HEK293 (cell line): ENCODE results near the gene ANK2.

Experiments used
- CTCF ChIA-PET: fragments of 350-600 bp; formaldehyde crosslinking; extraction: SDS; loops from one replicate; lab custom pipeline; 2021; ENCODE audit warnings: antibody characterized with exemption; lab: Yijun Ruan, JAX
- POLR2A ChIA-PET: fragments of 300-600 bp; formaldehyde crosslinking; extraction: SDS; loops from one replicate; lab custom pipeline; 2020; ENCODE audit warnings: antibody characterized with exemption, inconsistent platforms; lab: Yijun Ruan, JAX
- H3K27ac ChIP-seq: fragments of 200-500 bp; sonication (Bioruptor generic); 2 replicates; pipeline ENCODE4 v1.5.1; 2014; ENCODE audit warnings: low read depth, low read length, control low read depth, inconsistent platforms; ENCODE audit errors: extremely low read depth
- H3K36me3 ChIP-seq, 2 experiments: fragments of 200-500 bp in 1 of 2; sonication (Bioruptor generic) in 1 of 2; 1 replicate in 1 of 2; 2 replicates in 1 of 2; pipeline ENCODE4 v1.5.1; 2014 to 2017; ENCODE audit warnings: inconsistent platforms in 2 of 2, low read length in 2 of 2; ENCODE audit not compliant: control insufficient read depth in 2 of 2, insufficient read depth in 1 of 2
- H3K4me1 ChIP-seq: fragments of 200-500 bp; sonication (Bioruptor generic); 2 replicates; pipeline ENCODE4 v1.5.1; 2014; ENCODE audit warnings: mild to moderate bottlenecking, low read length, inconsistent platforms; ENCODE audit not compliant: control insufficient read depth, insufficient read depth
- H3K4me3 ChIP-seq: 2 replicates; pipeline ENCODE4 v1.5.1; 2011; ENCODE audit warnings: low read depth, mild to moderate bottlenecking, control low read depth, low read length, moderate library complexity
- H3K9me3 ChIP-seq: fragments of 200-500 bp; sonication (Bioruptor generic); 2 replicates; pipeline ENCODE4 v1.5.1; 2014; ENCODE audit warnings: low read depth, low read length, inconsistent platforms; ENCODE audit not compliant: control insufficient read depth, insufficient read depth
- EGR2 ChIP-seq: fragments of 450-650 bp; formaldehyde crosslinking; IDR thresholded peaks from 2 replicates; pipeline ENCODE4 v1.5.1; 2016; ENCODE audit warnings: low read depth, missing biosample characterization, missing genetic modification characterization
- IKZF3 ChIP-seq: fragments of 450-650 bp; IDR thresholded peaks from 2 replicates; pipeline ENCODE4 v1.5.0; 2018; ENCODE audit warnings: missing biosample characterization, mild to moderate bottlenecking, missing genetic modification characterization, moderate library complexity
- KLF1 ChIP-seq: fragments of 450-650 bp; formaldehyde crosslinking; IDR thresholded peaks from 2 replicates; pipeline ENCODE4 v1.5.1; 2016; ENCODE audit warnings: missing biosample characterization, missing genetic modification characterization
- KLF7 ChIP-seq: fragments of 450-650 bp; formaldehyde crosslinking; IDR thresholded peaks from 2 replicates; pipeline ENCODE4 v1.5.1; 2016; ENCODE audit warnings: missing biosample characterization, missing genetic modification characterization, borderline replicate concordance
- OVOL3 ChIP-seq: fragments of 450-650 bp; formaldehyde crosslinking; IDR thresholded peaks from 2 replicates; pipeline ENCODE4 v1.5.1; 2016; ENCODE audit warnings: missing biosample characterization, missing genetic modification characterization
- SCRT2 ChIP-seq: fragments of 450-650 bp; formaldehyde crosslinking; IDR thresholded peaks from 2 replicates; pipeline ENCODE4 v1.5.1; 2016; ENCODE audit warnings: missing biosample characterization, missing genetic modification characterization
- YY1 ChIP-seq: fragments of 450-650 bp; formaldehyde crosslinking; IDR thresholded peaks from 2 replicates; pipeline ENCODE4 v1.5.1; 2018; ENCODE audit warnings: missing biosample characterization, missing genetic modification characterization
- YY2 ChIP-seq: fragments of 450-650 bp; formaldehyde crosslinking; IDR thresholded peaks from 2 replicates; pipeline ENCODE4 v1.5.1; 2016; ENCODE audit warnings: missing biosample characterization, missing genetic modification characterization
- ZFP37 ChIP-seq: fragments of 450-650 bp; formaldehyde crosslinking; IDR thresholded peaks from 2 replicates; pipeline ENCODE4 v1.5.1; 2016; ENCODE audit warnings: missing biosample characterization, missing genetic modification characterization
- ZFP69B ChIP-seq: fragments of 450-650 bp; formaldehyde crosslinking; IDR thresholded peaks from 2 replicates; pipeline ENCODE4 v1.5.1; 2016; ENCODE audit warnings: missing biosample characterization, missing genetic modification characterization
- ZNF133 ChIP-seq: fragments of 450-650 bp; formaldehyde crosslinking; IDR thresholded peaks from 2 replicates; pipeline ENCODE4 v1.5.1; 2016; ENCODE audit warnings: missing biosample characterization, missing genetic modification characterization
- ZNF146 ChIP-seq: fragments of 450-650 bp; formaldehyde crosslinking; IDR thresholded peaks from 2 replicates; pipeline ENCODE4 v1.5.1; 2016; ENCODE audit warnings: missing biosample characterization, missing genetic modification characterization
- ZNF16 ChIP-seq: fragments of 450-650 bp; formaldehyde crosslinking; IDR thresholded peaks from 2 replicates; pipeline ENCODE4 v1.5.1; 2016; ENCODE audit warnings: low read depth, missing biosample characterization, missing genetic modification characterization
- ZNF211 ChIP-seq: fragments of 450-650 bp; formaldehyde crosslinking; IDR thresholded peaks from 2 replicates; pipeline ENCODE4 v1.5.1; 2016; ENCODE audit warnings: low read depth, missing biosample characterization, missing genetic modification characterization
- ZNF24 ChIP-seq: fragments of 450-650 bp; formaldehyde crosslinking; IDR thresholded peaks from 2 replicates; pipeline ENCODE4 v1.5.1; 2016; ENCODE audit warnings: missing biosample characterization, missing genetic modification characterization
- ZNF292 ChIP-seq: fragments of 450-650 bp; formaldehyde crosslinking; IDR thresholded peaks from 2 replicates; pipeline ENCODE4 v1.5.1; 2016; ENCODE audit warnings: low read depth, missing biosample characterization, missing genetic modification characterization, borderline replicate concordance
- ZNF341 ChIP-seq: fragments of 450-650 bp; formaldehyde crosslinking; IDR thresholded peaks from 2 replicates; pipeline ENCODE4; 2016; ENCODE audit warnings: low read depth, missing biosample characterization, missing genetic modification characterization
- ZNF394 ChIP-seq: fragments of 450-650 bp; formaldehyde crosslinking; IDR thresholded peaks from 2 replicates; pipeline ENCODE4 v1.5.1; 2016; ENCODE audit warnings: missing biosample characterization, missing genetic modification characterization, mild to moderate bottlenecking, moderate library complexity, borderline replicate concordance
- ZNF404 ChIP-seq: fragments of 450-650 bp; formaldehyde crosslinking; IDR thresholded peaks from 2 replicates; pipeline ENCODE4 v1.5.1; 2017; ENCODE audit warnings: missing biosample characterization, missing genetic modification characterization
- ZNF544 ChIP-seq: fragments of 450-650 bp; formaldehyde crosslinking; IDR thresholded peaks from 2 replicates; pipeline ENCODE4 v1.5.0; 2017; ENCODE audit warnings: missing biosample characterization, missing genetic modification characterization
- ZNF670 ChIP-seq: fragments of 450-650 bp; formaldehyde crosslinking; IDR thresholded peaks from 2 replicates; pipeline ENCODE4 v1.5.1; 2016; ENCODE audit warnings: missing biosample characterization, missing genetic modification characterization, low read depth
- ZNF701 ChIP-seq: fragments of 450-650 bp; formaldehyde crosslinking; IDR thresholded peaks from 2 replicates; pipeline ENCODE4 v1.5.1; 2016; ENCODE audit warnings: missing biosample characterization, missing genetic modification characterization
- ZNF76 ChIP-seq: fragments of 450-650 bp; formaldehyde crosslinking; IDR thresholded peaks from 2 replicates; pipeline ENCODE4; 2016; ENCODE audit warnings: low read depth, missing biosample characterization, missing genetic modification characterization, borderline replicate concordance
- ZSCAN30 ChIP-seq: fragments of 450-650 bp; IDR thresholded peaks from 2 replicates; pipeline ENCODE4 v1.5.1; 2018; ENCODE audit warnings: missing biosample characterization, mild to moderate bottlenecking, missing genetic modification characterization, moderate library complexity
- TF ChIP-seq, protein P1 (sequence below): fragments of 450-650 bp; formaldehyde crosslinking; IDR thresholded peaks from 2 replicates; pipeline ENCODE4 v1.5.1; 2017; ENCODE audit warnings: missing biosample characterization, missing genetic modification characterization
- TF ChIP-seq, protein P2 (sequence below): fragments of 450-650 bp; formaldehyde crosslinking; IDR thresholded peaks from 2 replicates; pipeline ENCODE4 v1.5.1; 2017; ENCODE audit warnings: missing biosample characterization, missing genetic modification characterization
- TF ChIP-seq, protein P3 (sequence below): fragments of 450-650 bp; formaldehyde crosslinking; IDR thresholded peaks from 2 replicates; pipeline ENCODE4 v1.5.1; 2017; ENCODE audit warnings: missing biosample characterization, missing genetic modification characterization
- TF ChIP-seq, protein P4 (sequence below): fragments of 450-650 bp; formaldehyde crosslinking; IDR thresholded peaks from 2 replicates; pipeline ENCODE4 v1.5.1; 2016; ENCODE audit warnings: missing biosample characterization, missing genetic modification characterization
- TF ChIP-seq, protein P5 (sequence below): fragments of 450-650 bp; formaldehyde crosslinking; IDR thresholded peaks from 2 replicates; pipeline ENCODE4 v1.5.1; 2016; ENCODE audit warnings: missing biosample characterization, missing genetic modification characterization
- TF ChIP-seq, protein P6 (sequence below): fragments of 450-650 bp; formaldehyde crosslinking; IDR thresholded peaks from 2 replicates; pipeline ENCODE4 v1.5.1; 2016; ENCODE audit warnings: missing biosample characterization, missing genetic modification characterization

The ANK2 gene

DNA sequence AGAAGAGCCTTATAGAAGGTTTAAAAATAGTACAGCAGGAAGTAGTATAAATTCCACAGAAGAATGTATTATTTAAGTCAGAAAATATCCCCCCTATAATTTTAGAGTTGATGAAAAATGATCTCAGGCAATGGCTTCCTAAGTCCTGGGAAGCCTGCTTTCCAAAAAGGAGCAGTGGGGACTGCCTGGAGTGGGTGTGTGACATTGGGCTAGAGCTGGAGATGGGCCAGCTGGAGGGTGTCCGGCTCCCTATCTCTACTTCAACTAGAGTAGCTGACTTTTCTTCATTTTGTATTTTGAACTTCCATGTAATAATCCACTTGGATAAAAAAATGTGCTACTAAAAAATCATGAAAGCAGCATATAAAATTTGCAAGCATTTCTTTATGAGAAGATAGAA lies 253.9 kb downstream of the ANK2 start:
- POLR2A ChIA-PET: no interaction called here

DNA sequence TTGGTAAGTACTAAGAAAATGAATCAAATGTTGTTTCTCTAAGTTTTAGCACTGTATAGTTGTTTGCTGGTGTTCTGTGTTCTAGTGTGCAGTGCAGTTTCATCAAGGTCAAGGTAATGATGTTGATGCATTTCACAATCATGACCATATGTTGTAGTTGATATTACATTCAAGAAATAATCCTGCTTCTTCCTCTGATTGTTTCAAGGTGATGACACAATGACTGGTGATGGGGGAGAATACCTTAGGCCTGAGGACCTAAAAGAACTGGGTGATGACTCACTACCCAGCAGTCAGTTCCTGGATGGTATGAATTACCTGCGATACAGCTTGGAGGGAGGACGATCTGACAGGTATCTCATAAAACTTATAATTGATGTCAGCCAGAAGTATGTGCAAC lies 261.6 kb downstream of the ANK2 start:
- Histone ChIP-seq H3K27ac (no peak overlapping the region), H3K4me3 (no peak overlapping the region), H3K4me1 (no peaks in the 10 kb centered on the region), H3K9me3 (no peaks in the 10 kb centered on the region), H3K36me3 (no peaks in the 10 kb centered on the region)
- ChIA-PET POLR2A (no interaction called here), CTCF (no interaction called here)
- TF ChIP-seq, protein P1, sequence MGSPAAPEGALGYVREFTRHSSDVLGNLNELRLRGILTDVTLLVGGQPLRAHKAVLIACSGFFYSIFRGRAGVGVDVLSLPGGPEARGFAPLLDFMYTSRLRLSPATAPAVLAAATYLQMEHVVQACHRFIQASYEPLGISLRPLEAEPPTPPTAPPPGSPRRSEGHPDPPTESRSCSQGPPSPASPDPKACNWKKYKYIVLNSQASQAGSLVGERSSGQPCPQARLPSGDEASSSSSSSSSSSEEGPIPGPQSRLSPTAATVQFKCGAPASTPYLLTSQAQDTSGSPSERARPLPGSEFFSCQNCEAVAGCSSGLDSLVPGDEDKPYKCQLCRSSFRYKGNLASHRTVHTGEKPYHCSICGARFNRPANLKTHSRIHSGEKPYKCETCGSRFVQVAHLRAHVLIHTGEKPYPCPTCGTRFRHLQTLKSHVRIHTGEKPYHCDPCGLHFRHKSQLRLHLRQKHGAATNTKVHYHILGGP (tag by site-specific recombination): no peak
- TF ChIP-seq KLF7 (tag by site-specific recombination) (no peak), ZNF211 (tag by site-specific recombination) (no peak), ZFP69B (tag by site-specific recombination) (no peak), ZFP37 (tag by site-specific recombination) (no peak), OVOL3 (no peak), ZNF544 (tag by site-specific recombination) (no peak), KLF1 (tag by site-specific recombination) (no peak), IKZF3 (tag by site-specific recombination) (no peak), YY2 (tag by site-specific recombination) (no peak), YY1 (tag by site-specific recombination) (no peak)
- TF ChIP-seq, protein P2, sequence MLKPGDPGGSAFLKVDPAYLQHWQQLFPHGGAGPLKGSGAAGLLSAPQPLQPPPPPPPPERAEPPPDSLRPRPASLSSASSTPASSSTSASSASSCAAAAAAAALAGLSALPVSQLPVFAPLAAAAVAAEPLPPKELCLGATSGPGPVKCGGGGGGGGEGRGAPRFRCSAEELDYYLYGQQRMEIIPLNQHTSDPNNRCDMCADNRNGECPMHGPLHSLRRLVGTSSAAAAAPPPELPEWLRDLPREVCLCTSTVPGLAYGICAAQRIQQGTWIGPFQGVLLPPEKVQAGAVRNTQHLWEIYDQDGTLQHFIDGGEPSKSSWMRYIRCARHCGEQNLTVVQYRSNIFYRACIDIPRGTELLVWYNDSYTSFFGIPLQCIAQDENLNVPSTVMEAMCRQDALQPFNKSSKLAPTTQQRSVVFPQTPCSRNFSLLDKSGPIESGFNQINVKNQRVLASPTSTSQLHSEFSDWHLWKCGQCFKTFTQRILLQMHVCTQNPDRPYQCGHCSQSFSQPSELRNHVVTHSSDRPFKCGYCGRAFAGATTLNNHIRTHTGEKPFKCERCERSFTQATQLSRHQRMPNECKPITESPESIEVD (tag by site-specific recombination): no peak
- TF ChIP-seq, protein P3, sequence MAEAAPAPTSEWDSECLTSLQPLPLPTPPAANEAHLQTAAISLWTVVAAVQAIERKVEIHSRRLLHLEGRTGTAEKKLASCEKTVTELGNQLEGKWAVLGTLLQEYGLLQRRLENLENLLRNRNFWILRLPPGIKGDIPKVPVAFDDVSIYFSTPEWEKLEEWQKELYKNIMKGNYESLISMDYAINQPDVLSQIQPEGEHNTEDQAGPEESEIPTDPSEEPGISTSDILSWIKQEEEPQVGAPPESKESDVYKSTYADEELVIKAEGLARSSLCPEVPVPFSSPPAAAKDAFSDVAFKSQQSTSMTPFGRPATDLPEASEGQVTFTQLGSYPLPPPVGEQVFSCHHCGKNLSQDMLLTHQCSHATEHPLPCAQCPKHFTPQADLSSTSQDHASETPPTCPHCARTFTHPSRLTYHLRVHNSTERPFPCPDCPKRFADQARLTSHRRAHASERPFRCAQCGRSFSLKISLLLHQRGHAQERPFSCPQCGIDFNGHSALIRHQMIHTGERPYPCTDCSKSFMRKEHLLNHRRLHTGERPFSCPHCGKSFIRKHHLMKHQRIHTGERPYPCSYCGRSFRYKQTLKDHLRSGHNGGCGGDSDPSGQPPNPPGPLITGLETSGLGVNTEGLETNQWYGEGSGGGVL: no peak

More for the DNA sequence above, 253.9 kb downstream of the ANK2 start:
- no peak overlapping the region for H3K4me3 ChIP-seq
- TF ChIP-seq EGR2 (tag by site-specific recombination) (no peak), ZSCAN30 (tag by site-specific recombination) (no peak), ZNF404 (no peak), KLF1 (tag by site-specific recombination) (no peak), ZNF76 (tag by site-specific recombination) (no peak), ZNF670 (tag by site-specific recombination) (no peak), ZNF341 (tag by site-specific recombination) (no peak), ZNF394 (tag by site-specific recombination) (no peak), ZNF701 (no peak), ZNF24 (tag by site-specific recombination) (no peak), ZNF16 (tag by site-specific recombination) (no peak), ZNF146 (tag by site-specific recombination) (no peak), ZNF133 (no peak), ZNF292 (tag by site-specific recombination) (no peak), SCRT2 (no peak)
- TF ChIP-seq, protein P4, sequence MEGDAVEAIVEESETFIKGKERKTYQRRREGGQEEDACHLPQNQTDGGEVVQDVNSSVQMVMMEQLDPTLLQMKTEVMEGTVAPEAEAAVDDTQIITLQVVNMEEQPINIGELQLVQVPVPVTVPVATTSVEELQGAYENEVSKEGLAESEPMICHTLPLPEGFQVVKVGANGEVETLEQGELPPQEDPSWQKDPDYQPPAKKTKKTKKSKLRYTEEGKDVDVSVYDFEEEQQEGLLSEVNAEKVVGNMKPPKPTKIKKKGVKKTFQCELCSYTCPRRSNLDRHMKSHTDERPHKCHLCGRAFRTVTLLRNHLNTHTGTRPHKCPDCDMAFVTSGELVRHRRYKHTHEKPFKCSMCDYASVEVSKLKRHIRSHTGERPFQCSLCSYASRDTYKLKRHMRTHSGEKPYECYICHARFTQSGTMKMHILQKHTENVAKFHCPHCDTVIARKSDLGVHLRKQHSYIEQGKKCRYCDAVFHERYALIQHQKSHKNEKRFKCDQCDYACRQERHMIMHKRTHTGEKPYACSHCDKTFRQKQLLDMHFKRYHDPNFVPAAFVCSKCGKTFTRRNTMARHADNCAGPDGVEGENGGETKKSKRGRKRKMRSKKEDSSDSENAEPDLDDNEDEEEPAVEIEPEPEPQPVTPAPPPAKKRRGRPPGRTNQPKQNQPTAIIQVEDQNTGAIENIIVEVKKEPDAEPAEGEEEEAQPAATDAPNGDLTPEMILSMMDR: no peak
- TF ChIP-seq, protein P5, sequence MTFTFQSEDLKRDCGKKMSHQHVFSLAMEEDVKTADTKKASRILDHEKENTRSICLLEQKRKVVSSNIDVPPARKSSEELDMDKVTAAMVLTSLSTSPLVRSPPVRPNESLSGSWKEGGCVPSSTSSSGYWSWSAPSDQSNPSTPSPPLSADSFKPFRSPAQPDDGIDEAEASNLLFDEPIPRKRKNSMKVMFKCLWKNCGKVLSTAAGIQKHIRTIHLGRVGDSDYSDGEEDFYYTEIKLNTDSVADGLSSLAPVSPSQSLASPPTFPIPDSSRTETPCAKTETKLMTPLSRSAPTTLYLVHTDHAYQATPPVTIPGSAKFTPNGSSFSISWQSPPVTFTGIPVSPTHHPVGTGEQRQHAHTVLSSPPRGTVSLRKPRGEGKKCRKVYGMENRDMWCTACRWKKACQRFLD (tag by site-specific recombination): no peak
- TF ChIP-seq, protein P6, sequence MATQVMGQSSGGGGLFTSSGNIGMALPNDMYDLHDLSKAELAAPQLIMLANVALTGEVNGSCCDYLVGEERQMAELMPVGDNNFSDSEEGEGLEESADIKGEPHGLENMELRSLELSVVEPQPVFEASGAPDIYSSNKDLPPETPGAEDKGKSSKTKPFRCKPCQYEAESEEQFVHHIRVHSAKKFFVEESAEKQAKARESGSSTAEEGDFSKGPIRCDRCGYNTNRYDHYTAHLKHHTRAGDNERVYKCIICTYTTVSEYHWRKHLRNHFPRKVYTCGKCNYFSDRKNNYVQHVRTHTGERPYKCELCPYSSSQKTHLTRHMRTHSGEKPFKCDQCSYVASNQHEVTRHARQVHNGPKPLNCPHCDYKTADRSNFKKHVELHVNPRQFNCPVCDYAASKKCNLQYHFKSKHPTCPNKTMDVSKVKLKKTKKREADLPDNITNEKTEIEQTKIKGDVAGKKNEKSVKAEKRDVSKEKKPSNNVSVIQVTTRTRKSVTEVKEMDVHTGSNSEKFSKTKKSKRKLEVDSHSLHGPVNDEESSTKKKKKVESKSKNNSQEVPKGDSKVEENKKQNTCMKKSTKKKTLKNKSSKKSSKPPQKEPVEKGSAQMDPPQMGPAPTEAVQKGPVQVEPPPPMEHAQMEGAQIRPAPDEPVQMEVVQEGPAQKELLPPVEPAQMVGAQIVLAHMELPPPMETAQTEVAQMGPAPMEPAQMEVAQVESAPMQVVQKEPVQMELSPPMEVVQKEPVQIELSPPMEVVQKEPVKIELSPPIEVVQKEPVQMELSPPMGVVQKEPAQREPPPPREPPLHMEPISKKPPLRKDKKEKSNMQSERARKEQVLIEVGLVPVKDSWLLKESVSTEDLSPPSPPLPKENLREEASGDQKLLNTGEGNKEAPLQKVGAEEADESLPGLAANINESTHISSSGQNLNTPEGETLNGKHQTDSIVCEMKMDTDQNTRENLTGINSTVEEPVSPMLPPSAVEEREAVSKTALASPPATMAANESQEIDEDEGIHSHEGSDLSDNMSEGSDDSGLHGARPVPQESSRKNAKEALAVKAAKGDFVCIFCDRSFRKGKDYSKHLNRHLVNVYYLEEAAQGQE (tag by site-specific recombination): no peak
- TF ChIP-seq, all 188 proteins: peak for 0
- no peaks in the 10 kb centered on the region for H3K9me3 ChIP-seq
- CTCF ChIA-PET: interaction anchor here (0.5 kb wide), 1 partner anchor 179 kb away, joined by 3 read pairs; no protein-coding TSS in a partner anchor
- no peak overlapping the region for H3K27ac ChIP-seq
- H3K36me3 ChIP-seq: no peaks in the 10 kb centered on the region
- no peaks in the 10 kb centered on the region for H3K4me1 ChIP-seq
